ENCODE results near the gene CBR4.
"Not testable (repeated sequence)": the region's sequence is repeated elsewhere in the genome, so short reads cannot be mapped to it uniquely, and the experiment has no call there.

CBR4 gene

GRCh38 chr4:169010125-169011023, at the start of gene CBR4:
Gene CBR4 (minus strand): TSS chr4:169010255. CDS start chr4:169010089, 166 bp downstream.
- peak; percentile 95 for DNase-seq

DNA sequence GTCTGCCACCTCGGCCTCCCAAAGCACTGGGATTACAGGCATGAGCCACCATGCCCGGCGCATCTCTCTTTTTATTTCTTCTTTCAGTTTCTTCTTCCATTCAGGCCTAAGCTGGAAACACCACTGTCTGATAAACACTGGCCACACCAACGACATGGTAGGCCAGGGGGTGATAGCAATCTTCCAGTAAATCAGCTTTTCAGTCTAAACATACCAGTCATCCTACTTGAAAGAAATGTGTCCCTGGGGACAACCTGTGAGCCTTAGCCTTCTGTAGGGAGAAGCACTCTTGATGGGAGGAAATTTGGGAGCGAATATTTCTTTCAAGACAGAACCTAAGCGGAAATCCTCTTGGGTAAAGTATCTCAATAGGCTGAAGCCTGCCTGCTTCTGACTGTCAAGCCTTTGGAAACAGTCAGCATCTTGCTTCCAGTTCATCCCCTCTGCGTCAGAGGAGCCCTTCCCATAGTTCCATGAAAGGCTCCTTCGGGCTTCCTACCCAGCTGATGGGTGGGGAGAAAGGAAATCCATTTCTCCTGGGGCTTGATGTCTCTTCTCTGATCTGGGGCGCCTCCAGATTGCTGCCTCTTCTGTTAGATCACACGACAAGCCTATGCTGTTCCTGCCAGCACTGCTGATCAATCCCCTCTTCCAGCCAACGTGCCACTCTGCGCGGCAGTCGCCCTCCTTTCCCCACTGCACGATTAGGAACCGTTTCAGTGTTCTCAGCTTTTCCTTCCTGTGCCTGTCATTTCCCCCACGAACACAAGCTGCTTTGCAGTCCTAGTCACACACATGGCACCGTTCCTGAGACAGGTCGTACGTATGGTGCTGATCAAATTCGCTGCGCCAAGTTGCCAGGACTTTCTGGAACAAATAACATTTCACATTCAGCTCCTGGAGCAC, 49.5 kb upstream of the CBR4 start:
- DNase-seq = no peak

DNA sequence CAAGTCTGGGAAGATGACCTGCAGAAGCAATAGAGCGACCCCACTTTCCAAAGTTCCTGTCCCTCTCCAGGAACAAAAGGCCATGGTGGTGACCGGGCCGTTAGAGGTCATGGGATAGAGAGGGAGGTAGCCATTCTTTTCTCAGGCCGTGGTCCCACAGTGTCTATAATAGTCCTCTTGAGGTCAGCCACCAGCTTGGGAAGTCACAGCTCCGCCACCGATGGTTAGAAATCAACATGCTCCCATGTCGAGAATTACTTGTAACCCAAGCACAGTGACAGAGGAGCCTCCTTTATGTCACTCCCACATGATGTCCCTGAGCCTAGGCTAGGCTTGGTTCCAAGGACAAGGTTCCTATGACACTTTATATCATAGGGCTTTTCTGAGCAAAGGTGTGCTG, 48.3 kb upstream of the CBR4 start:
- no peak for DNase-seq

DNA sequence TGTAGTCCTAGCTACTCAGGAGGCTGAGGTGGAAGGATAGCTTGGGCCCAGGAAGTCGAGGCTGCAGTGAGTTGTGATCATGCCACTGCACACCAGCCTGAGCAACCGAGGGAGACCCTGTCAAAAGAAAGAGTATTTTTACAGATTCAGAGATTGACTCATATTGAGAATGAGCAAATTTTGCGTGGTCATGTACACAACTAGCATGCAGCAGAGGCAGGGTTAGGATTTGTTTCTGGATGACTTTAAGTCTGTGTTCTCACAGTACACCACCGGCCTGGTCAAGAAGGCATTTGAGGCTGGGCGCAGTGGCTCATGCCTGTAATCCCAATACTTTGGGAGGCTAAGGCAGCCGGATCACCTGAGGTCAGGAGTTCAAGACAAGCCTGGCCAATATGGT, 44.8 kb upstream of the CBR4 start:
- no peak for DNase-seq

DNA sequence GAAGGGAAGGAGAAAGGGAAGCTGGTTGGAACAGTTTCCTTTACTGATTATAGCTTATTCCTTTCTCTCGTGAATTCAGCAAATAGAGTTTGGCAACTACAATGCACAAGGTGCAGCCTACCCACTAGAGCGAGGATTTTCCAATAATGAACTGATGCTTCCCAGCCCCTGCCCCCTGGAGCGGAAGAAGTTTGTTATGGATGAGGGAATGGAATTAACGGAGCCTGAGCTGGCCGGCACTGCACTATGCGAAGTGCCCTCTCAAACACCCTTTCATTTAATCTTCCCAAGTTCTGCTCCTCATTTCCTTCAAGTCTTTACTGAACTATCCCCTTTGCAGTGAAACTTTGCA, 42.5 kb upstream of the CBR4 start:
- DNase-seq = no peak

DNA sequence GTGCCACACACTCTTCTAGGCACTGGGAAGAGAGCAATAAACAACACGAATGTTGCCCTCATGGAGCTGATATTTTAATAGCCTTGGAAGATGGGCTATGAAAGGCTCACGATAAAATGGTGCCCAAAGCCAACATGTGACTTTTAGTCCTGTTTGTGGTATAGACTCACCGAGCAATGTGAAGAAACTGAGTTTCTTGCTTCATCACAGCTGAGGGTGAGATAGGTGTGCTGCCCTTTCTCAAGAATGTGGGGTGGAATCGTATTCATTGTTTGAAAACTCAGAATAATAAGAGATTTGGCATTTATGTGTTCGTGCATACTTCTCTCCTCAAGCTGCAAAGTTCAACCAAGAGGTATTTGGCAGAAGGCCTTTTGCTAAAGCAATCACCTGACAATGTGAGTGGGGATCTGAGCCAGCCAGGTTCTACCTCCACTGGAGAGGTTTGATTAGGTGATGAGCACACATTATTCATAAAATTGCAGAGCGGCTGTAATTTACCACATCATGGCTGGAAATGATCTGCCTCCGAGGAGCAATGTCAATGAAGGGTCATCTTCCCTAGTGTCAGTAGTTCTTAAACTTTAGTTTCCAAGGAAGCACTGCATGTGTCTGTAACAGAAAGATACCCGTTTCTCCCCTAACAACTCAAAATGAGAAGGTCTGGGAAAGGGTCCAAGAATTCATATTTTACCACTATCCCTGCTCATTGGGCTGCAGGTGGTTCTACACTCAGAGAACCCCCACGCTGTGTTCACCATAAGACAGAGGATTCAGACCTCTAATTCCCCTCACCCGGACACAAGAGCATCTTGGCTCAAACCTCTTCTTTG, 41.9 kb upstream of the CBR4 start:
- no peak for DNase-seq

GRCh38 chr4:169050881-169051760, 41.1 kb upstream of the CBR4 start:
- DNase-seq = no peak

- no peak for DNase-seq
These were observed 40.2 kb upstream of the CBR4 start for GRCh38 chr4:169050284-169050683.

- DNase-seq = no peak
These were observed 38.9 kb upstream of the CBR4 start for GRCh38 chr4:169048868-169049414.

GRCh38 chr4:169047956-169048355, 37.9 kb upstream of the CBR4 start:
- DNase-seq = no peak

- no peak for DNase-seq
These were observed 36.0 kb upstream of the CBR4 start for GRCh38 chr4:169045862-169046584.

DNA sequence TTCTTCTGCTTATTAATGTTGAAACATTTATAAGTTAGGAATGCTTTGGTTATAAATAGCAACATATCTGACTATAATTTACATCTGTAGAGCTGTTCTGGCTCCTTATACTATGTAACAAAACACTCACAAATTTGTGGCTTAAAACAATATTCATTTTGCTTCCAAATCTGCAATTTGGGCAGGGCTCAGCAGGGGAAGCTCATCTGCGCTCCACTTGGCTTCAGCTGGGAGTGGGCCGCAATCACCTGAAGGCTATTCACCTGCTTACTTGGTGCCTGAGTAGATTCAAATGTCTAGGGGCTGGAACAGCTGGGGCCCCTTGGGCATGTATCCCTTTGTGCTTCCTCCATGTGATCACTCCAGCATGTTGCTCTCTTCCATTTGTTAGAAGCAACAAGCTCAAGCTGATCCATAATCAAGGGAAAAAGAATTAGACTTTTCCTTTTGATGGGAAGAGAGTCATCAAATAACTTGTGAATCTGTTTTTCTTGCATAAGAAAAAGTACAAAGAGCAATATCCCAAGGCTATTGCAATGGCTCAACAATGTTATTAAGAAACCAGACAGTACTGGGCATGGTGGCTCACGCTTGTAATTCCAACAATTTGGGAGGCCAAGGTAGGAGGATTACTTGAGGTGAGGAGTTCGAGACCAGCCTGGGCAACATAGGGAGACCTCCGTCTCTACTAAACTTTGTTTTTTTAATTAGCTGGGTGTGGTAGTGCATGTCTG, 34.8 kb upstream of the CBR4 start:
- DNase-seq = no peak

DNA sequence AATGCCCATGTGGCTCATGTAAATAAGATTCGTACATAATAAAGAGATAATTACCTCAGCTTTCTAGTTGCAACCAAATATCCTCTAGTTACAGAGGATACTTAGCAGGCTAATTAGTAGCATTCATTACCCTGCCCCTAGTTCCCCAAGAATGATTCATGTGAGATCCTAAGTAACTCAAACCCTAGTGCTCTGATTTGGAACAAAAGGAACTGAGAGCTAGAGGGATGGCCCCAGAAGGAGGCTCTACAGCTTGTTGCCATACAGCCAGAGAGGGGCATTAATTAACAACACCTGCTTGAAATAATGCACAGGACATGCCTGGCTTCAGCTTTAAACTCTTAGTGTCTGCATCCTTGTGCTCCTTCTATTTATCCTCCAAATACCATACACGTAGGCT, 32.6 kb upstream of the CBR4 start:
- no peak for DNase-seq

GRCh38 chr4:169040559-169041261, 30.7 kb upstream of the CBR4 start:
- no peak for DNase-seq

- no peak for DNase-seq
These were observed 29.3 kb upstream of the CBR4 start for GRCh38 chr4:169039251-169039954.

GRCh38 chr4:169037506-169037905, 27.5 kb upstream of the CBR4 start:
- DNase-seq = no peak

GRCh38 chr4:169035871-169036620, 26.0 kb upstream of the CBR4 start:
- DNase-seq = not testable (repeated sequence)

GRCh38 chr4:169033660-169034059, 23.6 kb upstream of the CBR4 start:
- DNase-seq = peak; percentile 32

Measured in NCI-H1048 (cell line).